GM18870 (cell line): ENCODE results near the gene GTF2H2.
A peak's percentile ranks its signal among the peaks of the same experiment; 100 is the strongest.
"Not testable (repeated sequence)": the region's sequence is repeated elsewhere in the genome, so short reads cannot be mapped to it uniquely, and the experiment has no call there.

Experiments
- ATAC-seq: cut with Tn5 transposase; IDR thresholded peaks from one replicate; pipeline ENCODE4 v1.9.1; 2021; ENCODE audit warnings: moderate library complexity; ENCODE audit not compliant: unreplicated experiment

Gene GTF2H2

GRCh38 chr5:71067262-71067928 is at the start of gene GTF2H2:
GTF2H2 (minus strand) TSS chr5:71067676; CDS start chr5:71062763, 4,913 bp downstream.
- ATAC-seq = peak; percentile 89

GRCh38 chr5:71109730-71110275 is 42.3 kb upstream of the GTF2H2 start:
- ATAC-seq = not testable (repeated sequence)

DNA sequence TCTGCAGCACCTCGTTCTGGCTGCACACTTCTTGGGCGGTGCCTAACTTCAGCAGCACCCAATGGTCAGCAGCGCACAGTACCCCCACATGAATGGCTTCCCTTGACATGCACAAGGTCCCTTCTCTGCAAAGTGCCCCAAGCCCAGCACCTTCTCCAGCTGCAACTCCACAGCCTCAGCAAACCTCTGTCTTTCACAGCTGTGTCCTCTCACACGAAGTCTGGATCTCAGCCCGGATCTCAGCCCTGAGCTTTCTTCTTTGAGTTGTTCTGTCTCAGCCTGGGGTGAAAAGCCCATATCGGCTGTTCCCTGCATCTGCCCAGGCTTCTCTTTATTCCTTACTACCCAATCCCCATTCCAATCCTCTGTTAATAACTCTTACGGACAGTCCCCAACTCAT is 32.5 kb upstream of the GTF2H2 start:
- not testable (repeated sequence) for ATAC-seq

DNA sequence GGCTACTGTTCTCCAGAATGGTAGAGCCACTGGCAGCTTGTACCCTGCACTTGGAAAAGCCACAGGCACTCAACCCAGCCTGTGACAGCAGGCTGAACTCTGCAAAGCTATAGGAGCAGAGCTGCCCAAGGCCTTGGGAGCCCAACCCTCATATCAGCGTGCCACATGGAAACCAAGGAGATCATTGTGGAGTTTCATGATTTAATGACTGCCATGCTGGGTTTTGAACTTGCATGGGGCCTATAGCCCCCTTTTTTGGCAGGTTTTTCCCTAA is 30.4 kb upstream of the GTF2H2 start:
- not testable (repeated sequence) for ATAC-seq

DNA sequence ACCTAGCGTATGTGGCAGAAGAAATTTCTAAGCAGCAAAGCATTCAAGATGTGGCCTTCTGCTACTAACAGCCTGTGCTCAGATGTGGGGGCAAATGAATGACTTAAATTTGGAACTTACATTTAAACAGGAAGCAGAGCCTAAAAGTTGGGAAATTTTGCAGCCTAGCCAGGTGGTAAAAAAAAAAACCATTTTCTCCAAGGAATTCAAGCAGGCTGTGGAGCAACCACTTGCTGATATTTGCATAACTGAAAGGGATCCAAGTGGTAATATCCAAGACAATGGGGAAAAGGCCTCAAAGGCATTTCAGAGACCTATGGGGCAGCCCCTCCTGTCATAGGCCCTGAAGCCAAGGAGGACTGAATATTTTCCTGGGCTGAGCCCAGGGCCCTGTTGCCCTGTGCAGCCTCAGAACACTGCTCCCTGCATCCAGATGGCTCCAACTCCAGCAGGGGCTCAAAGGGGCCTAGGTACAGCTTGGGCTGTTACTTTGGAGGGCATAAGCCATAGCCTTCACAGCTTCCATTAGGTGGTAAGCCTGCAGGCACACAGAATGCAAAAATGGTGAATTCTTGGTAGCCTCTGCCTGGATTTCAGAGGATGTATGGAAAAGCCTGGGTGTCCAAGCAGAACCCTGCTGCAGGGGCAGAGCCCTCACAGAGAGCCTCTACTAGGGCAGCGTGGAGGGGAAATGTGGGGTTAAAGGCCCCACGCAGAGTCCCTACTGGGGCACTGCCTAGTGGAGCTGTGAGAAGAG is 29.9 kb upstream of the GTF2H2 start:
- not testable (repeated sequence) for ATAC-seq

DNA sequence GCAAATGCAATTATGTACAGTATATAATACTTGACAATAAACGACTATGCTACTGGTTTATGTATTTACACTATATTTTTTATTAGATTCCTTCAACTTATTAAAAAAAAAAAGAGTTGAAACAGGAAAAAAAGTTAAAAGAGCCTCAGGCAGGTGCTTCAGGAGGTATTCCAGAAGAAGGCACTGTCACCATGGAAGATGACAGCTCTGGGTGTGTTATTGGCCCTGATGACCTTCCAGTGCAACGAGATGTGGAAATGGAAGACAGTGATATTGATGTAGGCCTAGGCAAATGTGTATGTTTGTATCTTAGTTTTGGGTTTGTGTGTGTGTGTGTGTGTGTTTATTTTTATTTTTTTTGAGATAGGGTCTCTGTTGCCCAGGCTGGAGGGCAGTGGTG is 22.3 kb upstream of the GTF2H2 start:
- ATAC-seq = not testable (repeated sequence)

GRCh38 chr5:71088754-71089153 is 21.3 kb upstream of the GTF2H2 start:
- ATAC-seq = not testable (repeated sequence)

DNA sequence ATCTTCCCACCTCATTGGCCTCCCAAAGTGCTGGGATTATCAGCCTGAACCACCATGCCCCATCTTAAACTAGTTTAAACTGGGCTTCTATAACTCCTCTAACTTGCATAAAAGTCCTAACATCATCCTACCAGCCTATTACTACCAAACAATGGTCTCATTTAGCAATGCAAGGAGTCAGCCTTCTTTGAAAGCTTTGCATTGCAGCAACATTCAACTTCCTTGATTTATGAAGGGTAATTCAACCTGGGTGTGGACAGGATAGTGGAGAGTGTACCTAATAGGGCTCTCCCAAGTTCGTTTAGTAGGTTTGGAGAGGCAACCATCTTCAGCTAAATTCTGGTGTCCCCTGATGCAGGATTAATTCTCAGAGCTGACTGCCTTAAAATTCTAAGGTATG is 18.7 kb upstream of the GTF2H2 start:
- not testable (repeated sequence) for ATAC-seq

GRCh38 chr5:71084280-71085063 is 17.0 kb upstream of the GTF2H2 start:
- not testable (repeated sequence) for ATAC-seq

DNA sequence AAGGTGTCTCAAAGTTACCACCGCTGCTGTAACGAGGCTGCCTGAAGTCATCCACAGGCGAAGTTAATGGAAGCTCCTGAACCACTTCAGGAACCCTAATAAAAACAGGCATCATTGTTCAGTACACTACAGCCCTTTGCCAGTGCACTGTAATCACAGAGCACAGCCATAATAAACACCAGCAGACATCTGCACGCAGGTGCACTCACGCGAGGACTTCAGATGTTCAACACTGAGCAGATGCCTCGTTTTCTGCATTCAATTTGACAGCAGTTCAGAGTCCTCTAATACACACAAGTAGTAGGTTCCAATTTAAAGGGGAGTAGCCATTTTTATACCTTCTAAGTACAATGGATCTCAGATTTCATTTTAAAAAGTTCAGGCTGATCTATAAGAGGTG is 15.4 kb upstream of the GTF2H2 start:
- not testable (repeated sequence) for ATAC-seq

- not testable (repeated sequence) for ATAC-seq
Observed at GRCh38 chr5:71082340-71082739, 14.9 kb upstream of the GTF2H2 start.

DNA sequence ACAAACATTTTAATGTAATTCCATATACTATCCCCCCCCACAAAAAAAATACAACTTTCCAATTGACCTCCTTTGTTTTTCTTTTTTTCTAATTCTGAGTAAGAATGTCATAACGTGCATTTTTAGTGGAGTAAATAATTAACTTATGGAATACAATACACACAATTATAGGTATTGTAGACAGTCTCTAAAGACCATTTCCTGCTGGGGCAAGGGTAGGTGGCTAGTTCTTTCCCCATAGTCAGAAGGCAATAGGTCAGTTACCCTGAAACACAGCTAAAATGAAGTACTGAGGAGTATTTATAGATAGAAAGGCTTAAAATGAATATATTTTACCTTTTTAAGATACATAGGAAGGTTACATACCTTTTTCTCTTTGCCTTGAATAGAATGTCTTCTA is 6.2 kb downstream of the GTF2H2 start:
- ATAC-seq = not testable (repeated sequence)

GRCh38 chr5:71059426-71059825 is 8.1 kb downstream of the GTF2H2 start:
- not testable (repeated sequence) for ATAC-seq

DNA sequence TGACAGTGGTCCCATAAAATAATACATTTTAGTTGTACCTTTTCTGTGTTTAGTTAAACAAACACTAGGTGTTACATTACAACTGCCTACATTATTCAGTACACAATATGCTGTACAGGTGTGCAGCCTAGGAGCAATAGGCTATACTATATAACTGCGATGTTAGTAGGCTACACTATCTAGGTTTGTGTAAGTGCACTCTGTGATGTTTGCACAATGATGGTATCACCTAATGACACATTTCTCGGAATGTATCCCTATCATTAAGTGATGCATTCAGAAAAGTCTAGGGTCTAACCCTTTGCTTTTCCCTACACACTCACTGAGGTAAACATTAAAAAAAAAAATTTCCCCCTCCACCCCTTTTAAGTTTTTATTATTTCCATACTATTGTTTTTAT is 22.7 kb downstream of the GTF2H2 start:
- not testable (repeated sequence) for ATAC-seq

DNA sequence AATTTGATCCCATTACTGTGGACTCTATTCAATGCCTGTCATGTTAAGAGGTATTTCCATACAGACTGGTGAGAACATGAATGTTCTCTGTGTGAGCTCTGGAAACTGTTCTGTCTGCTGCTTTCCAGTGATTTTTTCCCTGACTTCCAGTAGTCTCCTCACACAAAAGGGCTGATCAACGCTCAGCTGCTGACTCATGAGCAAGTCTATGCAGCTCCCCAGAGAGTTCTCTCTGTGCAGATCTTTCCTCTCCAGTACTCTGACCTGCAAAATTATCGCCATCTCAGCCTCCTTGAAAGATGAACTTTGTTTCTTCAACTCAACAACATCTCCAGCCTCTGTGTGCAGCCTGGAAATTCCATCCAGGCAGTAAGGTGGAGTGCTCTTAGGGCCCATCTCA is 23.3 kb downstream of the GTF2H2 start:
- ATAC-seq = not testable (repeated sequence)

GRCh38 chr5:71031046-71031776 is 36.3 kb downstream of the GTF2H2 start:
- ATAC-seq = not testable (repeated sequence)

DNA sequence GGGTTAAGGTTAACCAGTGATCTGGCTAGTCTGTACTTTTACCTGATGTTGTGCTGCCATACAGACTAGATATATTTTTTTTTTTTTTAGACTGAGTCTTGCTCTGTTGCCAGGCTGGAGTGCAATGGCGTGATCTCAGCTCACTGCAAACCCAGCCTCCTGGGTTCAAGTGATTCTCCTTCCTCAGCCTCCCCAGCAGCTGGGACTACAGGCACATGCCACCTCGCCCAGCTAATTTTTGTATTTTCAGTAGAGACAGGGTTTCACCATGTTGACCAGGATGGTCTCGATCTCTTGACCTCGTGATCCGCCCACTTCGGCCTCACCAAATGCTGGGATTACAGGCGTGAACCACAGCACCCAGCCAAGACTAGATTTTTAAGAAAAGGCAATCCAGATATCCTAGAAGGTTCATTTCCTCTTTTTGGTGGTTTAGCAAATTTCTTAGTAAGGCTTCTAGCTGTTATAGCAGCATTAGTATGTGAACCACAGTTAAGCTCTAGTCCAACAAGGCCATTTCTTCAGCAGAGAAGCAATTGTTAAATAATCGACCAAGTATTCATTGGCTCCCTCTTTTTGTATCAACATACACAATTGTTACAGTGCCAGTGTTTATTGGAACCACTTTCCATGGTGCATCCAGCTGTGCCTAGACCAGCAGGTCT is 42.1 kb downstream of the GTF2H2 start, which contains the start of gene NAIP:
TSS of gene NAIP (minus strand) at position 51 of the 665 bp plus-strand sequence. CDS start 12,424 bp downstream, outside the sequence.
- not testable (repeated sequence) for ATAC-seq

DNA sequence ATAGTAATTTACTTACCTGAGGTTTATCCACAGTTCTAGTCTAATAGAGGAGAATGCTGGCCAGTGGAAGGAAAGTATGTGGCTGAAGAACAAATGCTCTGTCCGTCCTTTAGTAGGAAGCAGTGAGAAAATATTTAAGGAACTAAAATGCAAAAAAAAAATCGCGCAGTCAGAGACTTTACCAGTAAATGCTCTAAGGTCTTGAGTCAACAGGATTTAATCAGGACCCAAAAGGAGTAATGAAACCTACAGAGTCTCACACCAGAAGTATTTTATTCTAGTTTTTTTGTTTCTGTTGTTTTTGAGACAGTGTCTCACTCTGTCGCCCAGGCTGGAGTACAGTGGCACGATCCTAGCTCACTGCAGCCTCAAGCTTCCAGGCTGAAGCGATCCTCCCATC is 46.8 kb downstream of the GTF2H2 start:
- ATAC-seq = not testable (repeated sequence)

DNA sequence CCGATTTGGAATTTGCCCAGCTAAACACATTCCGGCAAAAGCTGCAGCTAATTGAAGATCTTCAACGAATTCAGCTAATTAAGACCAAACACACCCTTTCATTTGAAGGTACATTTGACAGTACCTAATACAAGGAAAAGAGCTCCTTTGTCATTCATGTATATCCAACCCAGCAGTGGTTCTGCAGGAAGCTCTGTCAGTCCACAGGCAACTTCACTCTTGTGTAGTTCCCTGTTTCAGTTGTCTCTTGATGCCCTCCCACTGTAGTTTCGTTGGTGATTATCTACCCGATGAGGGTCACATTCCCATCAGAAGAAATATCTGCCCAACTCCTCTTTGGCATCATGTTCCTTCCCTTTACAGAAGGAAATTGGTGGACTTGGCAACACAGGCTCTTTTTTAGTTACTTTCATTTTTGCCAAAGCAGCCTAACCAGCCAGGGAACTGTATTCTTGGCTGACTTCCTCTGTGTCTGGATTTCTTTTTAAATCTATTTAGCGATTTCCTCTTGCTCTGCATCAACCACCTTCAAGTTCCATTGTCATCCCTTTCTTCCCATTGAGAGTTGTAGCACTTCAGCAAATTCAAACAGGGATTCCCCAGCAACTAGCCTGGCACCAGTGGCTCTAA is 49.0 kb downstream of the GTF2H2 start:
- ATAC-seq = not testable (repeated sequence)
